Heart left ventricle (tissue), 16 donors: ENCODE measurements around the gene ETV7. TPM values are rescaled to one million over a fixed set of nuclear protein-coding genes. Genes with fewer than 3 reads are reported as not detected.

ENCODE experiments used
- ATAC-seq, 4 donors: fragments of 200-7000 bp; cut with Tn5 transposase; one replicate each; pipeline ENCODE4 v1.9.1; 2020 to 2022; ENCODE audit warnings: moderate library complexity in 4 of 4, mild to moderate bottlenecking in 3 of 4, moderate number of reproducible peaks in 1 of 4
- DNase-seq, 5 donors: peaks; one replicate each; pipeline ENCODE4 v3.0.0-alpha.2; 2020
- H3K27ac ChIP-seq, 12 donors: fragments of 200-600 bp; sonication (generic) in 4 of 12; one replicate each; pipeline versions ENCODE4 v1.5.0 to v1.8.0; 2016 to 2022; ENCODE audit warnings: mild to moderate bottlenecking in 2 of 12
- H3K27me3 ChIP-seq, 9 donors: fragments of 200-600 bp; sonication (generic) in 2 of 9; one replicate each; pipeline versions ENCODE4 v1.5.1 to v1.8.0; 2016 to 2022; ENCODE audit warnings: mild to moderate bottlenecking in 3 of 9
- H3K36me3 ChIP-seq, 9 donors: fragments of 200-600 bp; sonication (generic) in 2 of 9; one replicate each; pipeline versions ENCODE4 v1.5.0 to v1.8.0; 2018 to 2022; ENCODE audit warnings: mild to moderate bottlenecking in 2 of 9
- H3K4me1 ChIP-seq, 12 donors: fragments of 200-600 bp; sonication (generic) in 4 of 12; one replicate each; pipeline versions ENCODE4 v1.5.0 to v1.8.0; 2016 to 2022; ENCODE audit warnings: mild to moderate bottlenecking in 3 of 12
- H3K4me3 ChIP-seq, 12 donors: fragments of 200-600 bp; sonication (generic) in 4 of 12; one replicate each; pipeline versions ENCODE4 v1.5.0 to v1.8.0; 2017 to 2022; ENCODE audit warnings: mild to moderate bottlenecking in 9 of 12, moderate library complexity in 4 of 12
- H3K9me3 ChIP-seq, 12 donors: fragments of 200-600 bp; sonication (generic) in 4 of 12; one replicate each; pipeline versions ENCODE4 v1.5.0 to v1.8.0; 2016 to 2022; ENCODE audit warnings: mild to moderate bottlenecking in 1 of 12
- POLR2A ChIP-seq, 2 donors: fragments of 450-650 bp; IDR thresholded peaks; one replicate each; pipeline ENCODE4 v1.6.1; 2017; ENCODE audit warnings: antibody characterized with exemption in 2 of 2, mild to moderate bottlenecking in 2 of 2, moderate library complexity in 2 of 2
- WGBS, 4 donors: extraction: QIAGEN DNeasy Blood & Tissue Kit in 2 of 4; methylation state at CpG; one replicate each; pipeline versions ENCODE4 v1.1.5 to v1.1.7; 2013 to 2018; 5-methylcytosine and 5-hydroxymethylcytosine counted together
- intact Hi-C, 10 donors: fragments of 100-400 bp; cut with DNase I; formaldehyde crosslinking; loops; one replicate each; pipeline versions ENCODE4 v1.11.1 to v1.14.2; 2022
- polyA plus RNA-seq, 2 donors: library from polyadenylated mRNA; stranded (reverse); fragments of 200-250 nt; gene quantifications; one replicate each; pipeline ENCODE4 v1.2.3, GENCODE V29; 2013
- total RNA-seq, 9 donors: library from RNA; depleted of rRNA in 2 of 9; stranded (reverse); fragments of >200 nt in 2 of 9; fragmentation: NEBNext Ultra II Directional in 3 of 9; extraction: Animal tissue kit (Norgen Biotek cat#: 25700) in 3 of 9; gene quantifications; one replicate each; pipeline versions ENCODE4 v1.1.0 to v1.2.4, GENCODE V29; 2016 to 2023
- TF ChIP-seq, protein P1 (sequence below), 12 donors: fragments of 200-600 bp; sonication (generic) in 4 of 12; IDR thresholded peaks; one replicate each; pipeline versions ENCODE4 v1.5.0 to v1.8.0; 2018 to 2022; ENCODE audit warnings: antibody characterized with exemption in 12 of 12, mild to moderate bottlenecking in 5 of 12
- donor health status: ischemic (EF 13 %, LVEDD 7.1; RV severe dilation, severe dysfunction).
- donor health status: healthy with polysubstance abuse.
- donor health status: DM: no; HTN: yes; CAD: no.
- donor health status: DM: no; HTN: no; CAD: no.
- donor health status: ischemic (EF 25% LVEDD 6.9; RV normal size, moderate dysfunction).
- donor health status: ischemic (EF 25% LVEDD 5.7; RV mildly dilated, moderate dysfunction).
- donor health status: healthy.
- donor health status: DM: yes; HTN: yes; CAD: no.
- donor health status: ischemic (EF 35%, LVEDD 5.7; RV mildly dilated, moderate dysfunction).
- donor health status: nonischemic (EF 11% LVEDD 7.7; RV severe dilation, severe dysfunction).
- donor health status: DM: yes; HTN: yes; CAD: no.
- donor health status: PGD.
- donor health status: ischemic (EF 29% LVEDD 5.4; RV normal size, mild dysfunction).
- donor health status: nonischemic (EF 23%, LVEDD 6.1; RV moderate dilation, normal function).

ETV7 gene
- total and polyA plus RNA-seq, 11 donors = 0.06 to 5.1 (median 0.31) TPM; not detected in 5

DNA sequence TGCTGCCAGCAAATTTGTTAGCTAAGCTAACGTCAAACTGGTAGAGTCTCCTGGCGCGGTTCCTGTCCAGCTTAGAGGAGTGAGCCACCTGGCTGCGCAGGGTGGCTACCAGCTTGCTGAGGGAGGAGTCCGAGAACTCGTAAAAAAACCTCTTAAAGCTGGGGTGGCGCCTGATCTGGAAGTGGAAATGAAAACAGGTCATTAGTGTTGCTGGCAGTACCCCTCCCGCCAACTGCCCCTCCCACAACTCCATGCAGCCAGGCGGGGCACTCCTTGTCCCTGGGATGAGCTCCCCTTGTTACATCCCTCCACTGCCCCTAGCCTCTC is 68.1 kb downstream of the ETV7 start:
- Histone ChIP-seq H3K9me3 (no peaks in the 10 kb centered on the region), H3K36me3 (no peaks in the 10 kb centered on the region), H3K4me1 (no peaks in the 10 kb centered on the region), H3K4me3 (no peak overlapping the region), H3K27me3 (peaks cover 0 to 7% (median 0%) of the 10 kb centered on the region in 9 donors), H3K27ac (no peak overlapping the region)
- ATAC-seq (no peak), DNase-seq (no peak)
- TF ChIP-seq POLR2A (IDR thresholded peaks at IDR 0.05) = no peak
- TF ChIP-seq, protein P1, sequence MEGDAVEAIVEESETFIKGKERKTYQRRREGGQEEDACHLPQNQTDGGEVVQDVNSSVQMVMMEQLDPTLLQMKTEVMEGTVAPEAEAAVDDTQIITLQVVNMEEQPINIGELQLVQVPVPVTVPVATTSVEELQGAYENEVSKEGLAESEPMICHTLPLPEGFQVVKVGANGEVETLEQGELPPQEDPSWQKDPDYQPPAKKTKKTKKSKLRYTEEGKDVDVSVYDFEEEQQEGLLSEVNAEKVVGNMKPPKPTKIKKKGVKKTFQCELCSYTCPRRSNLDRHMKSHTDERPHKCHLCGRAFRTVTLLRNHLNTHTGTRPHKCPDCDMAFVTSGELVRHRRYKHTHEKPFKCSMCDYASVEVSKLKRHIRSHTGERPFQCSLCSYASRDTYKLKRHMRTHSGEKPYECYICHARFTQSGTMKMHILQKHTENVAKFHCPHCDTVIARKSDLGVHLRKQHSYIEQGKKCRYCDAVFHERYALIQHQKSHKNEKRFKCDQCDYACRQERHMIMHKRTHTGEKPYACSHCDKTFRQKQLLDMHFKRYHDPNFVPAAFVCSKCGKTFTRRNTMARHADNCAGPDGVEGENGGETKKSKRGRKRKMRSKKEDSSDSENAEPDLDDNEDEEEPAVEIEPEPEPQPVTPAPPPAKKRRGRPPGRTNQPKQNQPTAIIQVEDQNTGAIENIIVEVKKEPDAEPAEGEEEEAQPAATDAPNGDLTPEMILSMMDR (IDR thresholded peaks at IDR 0.05) = no peak
- 83 to 90% (median 86%) methylated on average over 9 of the region's 9 CpGs for WGBS, 4 donors
- intact Hi-C loops = no loop called here

DNA sequence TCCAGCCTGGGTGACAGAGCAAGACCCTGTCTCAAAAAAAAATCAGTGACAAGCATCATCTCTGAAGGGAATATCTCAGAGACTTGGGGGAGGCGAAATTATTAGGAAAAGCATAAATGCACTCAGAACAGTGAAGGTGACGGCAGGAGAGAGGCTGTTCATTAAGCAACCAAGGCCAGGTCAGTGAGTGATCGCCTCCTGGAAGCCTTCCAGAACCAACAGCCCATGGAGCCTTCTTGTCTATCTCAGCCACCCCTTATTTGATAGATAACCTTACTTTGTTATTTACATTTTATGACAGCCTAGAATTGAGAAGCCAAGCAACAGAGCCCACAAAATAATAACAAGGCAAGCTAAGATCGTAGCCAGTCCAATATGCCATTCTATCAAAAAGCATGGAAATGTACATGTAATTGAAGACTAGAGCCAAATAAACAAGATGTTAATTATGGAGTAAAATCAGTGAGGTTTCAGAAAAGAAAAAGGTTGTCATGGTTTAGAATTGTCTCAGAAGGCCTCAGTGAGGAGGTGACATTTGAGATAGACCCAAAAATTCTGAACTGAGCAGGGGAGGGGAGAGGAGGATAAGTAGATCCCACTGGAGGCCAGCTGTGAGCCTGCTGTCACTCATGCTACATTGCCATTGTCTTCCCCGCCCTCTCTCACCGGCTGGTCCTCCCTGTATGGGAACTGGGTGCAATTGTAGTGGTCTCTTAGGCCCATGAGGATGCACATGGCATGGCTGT is 68.6 kb downstream of the ETV7 start:
- Histone ChIP-seq H3K4me3 (no peak overlapping the region), H3K27me3 (peaks cover 0 to 7% (median 0%) of the 10 kb centered on the region in 9 donors), H3K36me3 (no peaks in the 10 kb centered on the region), H3K9me3 (no peaks in the 10 kb centered on the region), H3K4me1 (no peaks in the 10 kb centered on the region), H3K27ac (no peak overlapping the region)
- 75 to 84% (median 79%) methylated on average over 6 of the region's 6 CpGs for WGBS, 4 donors
- no peak for ATAC-seq
- intact Hi-C loops = no loop called here
- TF ChIP-seq POLR2A (IDR thresholded peaks at IDR 0.05) = no peak
- TF ChIP-seq, protein P1 (IDR thresholded peaks at IDR 0.05) = no peak
- DNase-seq = no peak

DNA sequence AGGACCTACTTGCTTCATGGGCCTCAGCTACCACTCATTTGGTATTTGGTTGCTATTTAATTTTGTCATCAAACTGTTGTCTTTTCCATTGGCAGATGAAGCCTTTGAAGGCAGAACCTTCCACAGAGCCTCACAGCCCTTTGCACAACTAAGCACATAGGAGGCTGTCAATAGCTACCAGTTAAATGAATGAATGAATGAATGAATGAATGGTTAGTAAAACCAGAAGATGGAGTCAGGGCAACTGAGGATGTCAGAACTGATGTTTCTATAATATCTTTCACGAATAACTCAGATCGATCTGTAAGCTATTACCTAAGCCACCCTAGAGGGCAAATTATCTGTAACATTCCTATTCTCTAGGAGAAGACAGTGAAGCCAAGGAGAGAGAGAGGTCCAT is 69.8 kb downstream of the ETV7 start:
- Histone ChIP-seq H3K36me3 (no peaks in the 10 kb centered on the region), H3K9me3 (no peaks in the 10 kb centered on the region), H3K27me3 (peaks cover 0 to 7% (median 0%) of the 10 kb centered on the region in 9 donors), H3K27ac (no peak overlapping the region), H3K4me3 (no peak overlapping the region), H3K4me1 (peaks cover 0 to 6% (median 0%) of the 10 kb centered on the region in 12 donors)
- TF ChIP-seq POLR2A (IDR thresholded peaks at IDR 0.05) = no peak
- TF ChIP-seq, protein P1 (IDR thresholded peaks at IDR 0.05) = no peak
- ATAC-seq (no peak), DNase-seq (no peak)
- intact Hi-C loops = no loop called here
- 88 to 97% (median 90%) methylated on average over 2 of the region's 2 CpGs for WGBS, 4 donors

Other genes with a start within 250 kb of the ETV7 start
- gene BRPF3, start 190.9 kb downstream of the ETV7 start, total RNA-seq = 10 to 100 TPM; 12.5 to 29.1 (median 17.6) TPM
- gene BRPF3, start 190.9 kb downstream of the ETV7 start, polyA plus RNA-seq = 10 to 100 TPM in 1 of 2 donors, 1 to 10 TPM in 1; 8.2 to 21.3 TPM
- under 1 TPM in 1 of 9 donors, not detected in 8; 0.41 TPM for gene PNPLA1, start 117.6 kb downstream of the ETV7 start, total RNA-seq
- under 1 TPM in 1 of 2 donors, not detected in 1; 0.06 TPM for gene PNPLA1, start 117.6 kb downstream of the ETV7 start, polyA plus RNA-seq
- not detected for gene BNIP5, start 50.8 kb downstream of the ETV7 start, total RNA-seq
- gene BNIP5, start 50.8 kb downstream of the ETV7 start, polyA plus RNA-seq = not detected
- under 1 TPM in 4 of 9 donors, not detected in 5; 0.21 to 0.59 (median 0.40) TPM for gene PXT1, start 55.2 kb upstream of the ETV7 start, total RNA-seq
- under 1 TPM; 0.11 to 0.26 TPM for gene PXT1, start 55.2 kb upstream of the ETV7 start, polyA plus RNA-seq
- 10 to 100 TPM; 25.0 to 43.9 (median 29.0) TPM for gene KCTD20, start 55.3 kb upstream of the ETV7 start, total RNA-seq
- gene KCTD20, start 55.3 kb upstream of the ETV7 start, polyA plus RNA-seq = 10 to 100 TPM in 1 of 2 donors, 1 to 10 TPM in 1; 8.3 to 25.6 TPM
- 10 to 100 TPM; 14.3 to 32.8 (median 21.2) TPM for gene STK38, start 159.8 kb upstream of the ETV7 start, total RNA-seq
- 10 to 100 TPM; 15.0 to 23.2 TPM for gene STK38, start 159.8 kb upstream of the ETV7 start, polyA plus RNA-seq
- 100 to 1,000 TPM in 6 of 9 donors, 10 to 100 TPM in 3; 43.2 to 162 (median 111) TPM for gene SRSF3, start 206.7 kb upstream of the ETV7 start, total RNA-seq
- 100 to 1,000 TPM in 1 of 2 donors, 10 to 100 TPM in 1; 69.1 to 215 TPM for gene SRSF3, start 206.7 kb upstream of the ETV7 start, polyA plus RNA-seq